Measurements from ENCODE around the gene PCBP3. TPM values are rescaled to one million over a fixed set of nuclear protein-coding genes. Genes with fewer than 3 reads are reported as not detected.

PCBP3 gene
- total RNA-seq, 1 donor from 2014 or later = 72.7 TPM

DNA sequence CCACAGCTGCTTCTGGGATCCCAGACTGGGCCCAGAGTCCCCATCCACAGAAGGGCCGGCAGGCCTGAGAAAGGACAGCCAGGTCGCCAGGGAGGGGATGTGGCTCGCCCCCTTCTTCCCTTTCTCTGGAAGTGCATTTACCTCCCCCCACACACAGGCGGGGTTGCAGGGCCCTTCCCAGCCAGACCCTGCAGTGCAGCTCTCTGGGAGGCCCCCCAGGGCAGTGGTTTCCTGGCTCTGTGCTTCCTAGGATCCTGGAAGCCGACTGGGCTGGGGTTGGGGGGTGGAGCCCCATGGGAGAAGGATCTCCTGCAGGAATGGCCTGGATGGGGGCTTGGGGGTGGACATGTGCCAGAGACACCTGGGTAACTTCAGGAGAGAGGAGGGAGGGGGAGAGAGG, 333.9 kb downstream of the PCBP3 start:
- H3K9me3 Mint-ChIP-seq (ENCODE audit: unreplicated experiment) = peaks cover 2% of the 10 kb centered on the region
- peaks cover 9% of the 10 kb centered on the region for H3K4me1 Mint-ChIP-seq (ENCODE audit: low read depth, unreplicated experiment)
- H3K27ac Mint-ChIP-seq (ENCODE audit: unreplicated experiment) = no peak overlapping the region
- TF ChIP-seq, protein P1, sequence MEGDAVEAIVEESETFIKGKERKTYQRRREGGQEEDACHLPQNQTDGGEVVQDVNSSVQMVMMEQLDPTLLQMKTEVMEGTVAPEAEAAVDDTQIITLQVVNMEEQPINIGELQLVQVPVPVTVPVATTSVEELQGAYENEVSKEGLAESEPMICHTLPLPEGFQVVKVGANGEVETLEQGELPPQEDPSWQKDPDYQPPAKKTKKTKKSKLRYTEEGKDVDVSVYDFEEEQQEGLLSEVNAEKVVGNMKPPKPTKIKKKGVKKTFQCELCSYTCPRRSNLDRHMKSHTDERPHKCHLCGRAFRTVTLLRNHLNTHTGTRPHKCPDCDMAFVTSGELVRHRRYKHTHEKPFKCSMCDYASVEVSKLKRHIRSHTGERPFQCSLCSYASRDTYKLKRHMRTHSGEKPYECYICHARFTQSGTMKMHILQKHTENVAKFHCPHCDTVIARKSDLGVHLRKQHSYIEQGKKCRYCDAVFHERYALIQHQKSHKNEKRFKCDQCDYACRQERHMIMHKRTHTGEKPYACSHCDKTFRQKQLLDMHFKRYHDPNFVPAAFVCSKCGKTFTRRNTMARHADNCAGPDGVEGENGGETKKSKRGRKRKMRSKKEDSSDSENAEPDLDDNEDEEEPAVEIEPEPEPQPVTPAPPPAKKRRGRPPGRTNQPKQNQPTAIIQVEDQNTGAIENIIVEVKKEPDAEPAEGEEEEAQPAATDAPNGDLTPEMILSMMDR (IDR thresholded peaks at IDR 0.05; ENCODE audit: partially characterized antibody, unreplicated experiment) = no peak
- no peak overlapping the region for H3K4me3 Mint-ChIP-seq (ENCODE audit: unreplicated experiment)
- H3K27me3 Mint-ChIP-seq (ENCODE audit: unreplicated experiment) = no peaks in the 10 kb centered on the region
- no peak for DNase-seq
- H3K36me3 Mint-ChIP-seq (ENCODE audit: unreplicated experiment) = no peaks in the 10 kb centered on the region

DNA sequence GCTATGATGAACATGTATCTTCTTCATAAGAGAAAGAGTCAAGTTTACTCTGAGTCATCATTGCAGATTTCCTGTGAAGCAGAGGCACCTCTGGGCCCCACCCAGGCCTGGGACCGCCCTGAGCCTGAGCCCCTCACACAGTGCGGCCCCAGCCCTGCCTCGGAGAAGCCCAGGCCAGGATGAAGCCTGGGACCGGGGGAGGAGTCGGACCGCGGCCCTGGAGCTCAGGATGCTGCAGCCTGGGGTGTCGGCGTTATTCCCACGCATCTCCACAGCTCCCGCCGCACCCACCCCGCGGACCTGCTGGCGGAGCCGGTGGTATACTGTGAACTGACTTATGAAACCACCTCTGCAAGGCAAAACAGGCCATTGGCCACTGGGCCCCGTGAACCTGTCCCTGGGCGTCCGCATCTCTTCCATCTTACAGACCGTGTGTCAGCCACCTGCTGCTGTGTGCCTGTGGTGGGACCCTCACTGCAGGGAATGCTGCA, 335.7 kb downstream of the PCBP3 start:
- Mint-ChIP-seq H3K27ac (ENCODE audit: unreplicated experiment) (peak overlapping the region; percentile 38), H3K27me3 (ENCODE audit: unreplicated experiment) (no peaks in the 10 kb centered on the region), H3K9me3 (ENCODE audit: unreplicated experiment) (no peaks in the 10 kb centered on the region), H3K36me3 (ENCODE audit: unreplicated experiment) (no peaks in the 10 kb centered on the region), H3K4me3 (ENCODE audit: unreplicated experiment) (no peak overlapping the region), H3K4me1 (ENCODE audit: low read depth, unreplicated experiment) (peaks cover 9% of the 10 kb centered on the region)
- peak; percentile 42 for DNase-seq
- TF ChIP-seq, protein P1 (IDR thresholded peaks at IDR 0.05; ENCODE audit: partially characterized antibody, unreplicated experiment) = no peak

DNA sequence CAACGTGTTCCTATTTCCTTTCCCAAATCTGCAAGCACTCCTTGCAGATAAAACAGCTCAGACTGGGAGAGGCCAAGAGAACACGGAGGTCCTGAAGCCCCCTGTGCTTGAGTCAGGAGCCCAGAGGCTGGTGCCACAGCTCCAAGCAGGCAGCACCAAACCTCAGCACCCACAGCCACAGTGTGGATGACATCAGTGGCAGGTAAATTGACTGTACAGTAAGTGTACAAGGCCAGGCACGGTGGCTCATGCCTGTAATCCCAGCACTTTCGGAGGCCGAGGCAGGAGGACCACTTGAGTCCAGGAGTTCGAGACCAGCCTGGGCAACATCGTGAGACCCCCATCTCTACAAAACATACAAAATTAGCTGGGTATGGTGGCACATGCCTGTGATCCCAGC, 336.1 kb downstream of the PCBP3 start:
- H3K4me1 Mint-ChIP-seq (ENCODE audit: low read depth, unreplicated experiment) = peaks cover 12% of the 10 kb centered on the region
- H3K4me3 Mint-ChIP-seq (ENCODE audit: unreplicated experiment) = no peak overlapping the region

DNA sequence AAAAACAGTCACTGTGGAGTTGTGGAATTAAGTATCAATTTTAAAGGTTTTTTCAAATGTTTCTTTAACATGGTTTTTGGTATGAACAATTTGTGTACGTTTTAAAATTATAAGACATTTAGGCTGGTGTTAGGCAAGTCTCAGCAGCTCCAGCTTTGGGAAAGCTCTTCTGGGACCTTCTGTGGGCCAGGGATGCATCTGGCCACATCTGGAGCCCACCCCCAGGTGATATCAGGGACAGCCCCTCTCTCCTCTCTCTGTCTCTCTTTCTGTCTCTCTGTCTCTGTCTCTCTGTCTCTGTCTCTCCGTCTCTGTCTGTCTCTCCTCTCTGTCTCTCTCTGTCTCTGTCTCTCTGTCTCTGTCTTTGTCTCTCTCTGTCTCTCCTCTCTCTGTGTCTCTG, 336.7 kb downstream of the PCBP3 start:
- Mint-ChIP-seq H3K9me3 (ENCODE audit: unreplicated experiment) (peaks cover 3% of the 10 kb centered on the region), H3K4me1 (ENCODE audit: low read depth, unreplicated experiment) (peaks cover 16% of the 10 kb centered on the region), H3K4me3 (ENCODE audit: unreplicated experiment) (no peak overlapping the region), H3K36me3 (ENCODE audit: unreplicated experiment) (peaks cover 10% of the 10 kb centered on the region), H3K27ac (ENCODE audit: unreplicated experiment) (no peak overlapping the region), H3K27me3 (ENCODE audit: unreplicated experiment) (peaks cover 9% of the 10 kb centered on the region)
- no peak for DNase-seq
- TF ChIP-seq, protein P1 (IDR thresholded peaks at IDR 0.05; ENCODE audit: partially characterized antibody, unreplicated experiment) = no peak

More for the DNA sequence above, 336.1 kb downstream of the PCBP3 start:
- Mint-ChIP-seq H3K27ac (ENCODE audit: unreplicated experiment) (peak overlapping the region; percentile 38), H3K27me3 (ENCODE audit: unreplicated experiment) (peaks cover 3% of the 10 kb centered on the region), H3K36me3 (ENCODE audit: unreplicated experiment) (peaks cover 4% of the 10 kb centered on the region), H3K9me3 (ENCODE audit: unreplicated experiment) (peaks cover 2% of the 10 kb centered on the region)
- TF ChIP-seq, protein P1 (IDR thresholded peaks at IDR 0.05; ENCODE audit: partially characterized antibody, unreplicated experiment) = no peak
- no peak for DNase-seq

DNA sequence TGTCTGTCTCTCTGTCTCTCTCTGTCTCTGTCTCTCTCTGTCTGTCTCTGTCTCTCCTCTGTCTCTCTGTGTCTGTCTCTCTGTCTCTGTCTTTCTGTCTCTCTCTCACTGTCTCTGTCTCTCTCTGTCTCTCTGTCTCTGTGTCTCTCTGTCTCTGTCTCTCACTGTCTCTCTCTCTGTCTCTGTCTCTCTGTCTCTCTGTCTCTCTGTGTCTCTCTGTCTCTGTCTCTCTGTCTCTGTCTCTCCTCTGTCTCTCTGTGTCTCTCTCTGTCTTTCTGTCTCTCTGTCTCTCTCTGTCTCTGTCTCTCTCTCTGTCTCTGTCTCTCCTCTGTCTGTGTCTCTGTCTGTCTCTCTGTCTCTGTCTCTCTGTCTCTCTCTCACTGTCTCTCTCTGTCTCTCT, 337.2 kb downstream of the PCBP3 start:
- TF ChIP-seq, protein P1 (IDR thresholded peaks at IDR 0.05; ENCODE audit: partially characterized antibody, unreplicated experiment) = no peak
- H3K9me3 Mint-ChIP-seq (ENCODE audit: unreplicated experiment) = peaks cover 3% of the 10 kb centered on the region
- peaks cover 9% of the 10 kb centered on the region for H3K27me3 Mint-ChIP-seq (ENCODE audit: unreplicated experiment)
- peaks cover 12% of the 10 kb centered on the region for H3K36me3 Mint-ChIP-seq (ENCODE audit: unreplicated experiment)
- H3K4me3 Mint-ChIP-seq (ENCODE audit: unreplicated experiment) = no peak overlapping the region
- no peak for DNase-seq
- no peak overlapping the region for H3K27ac Mint-ChIP-seq (ENCODE audit: unreplicated experiment)
- H3K4me1 Mint-ChIP-seq (ENCODE audit: low read depth, unreplicated experiment) = peaks cover 12% of the 10 kb centered on the region
